GM19452 (cell line): ENCODE data around the gene PDE4B.

Experiments used
- ATAC-seq: cut with Tn5 transposase; IDR thresholded peaks from one replicate; pipeline ENCODE4 v1.9.1; 2021; ENCODE audit not compliant: unreplicated experiment

Gene PDE4B

DNA sequence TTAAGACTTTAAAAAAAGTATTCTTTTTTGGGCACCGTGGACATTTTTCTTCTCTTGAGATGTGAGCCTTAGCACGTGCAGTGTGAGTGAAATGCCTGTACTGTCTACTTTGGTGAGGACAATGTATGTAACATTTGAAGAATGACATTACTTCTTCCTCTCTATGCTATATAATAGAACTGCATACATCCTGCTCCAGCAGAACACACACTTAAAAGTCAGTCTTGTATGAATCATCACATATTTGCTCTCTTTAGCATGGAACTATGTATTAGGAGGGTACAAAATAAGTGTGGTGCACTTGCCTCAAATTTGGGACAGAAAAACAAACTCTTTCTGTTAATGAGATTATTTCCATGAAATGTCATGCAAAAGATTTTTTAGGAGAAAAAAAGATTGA, 382.9 kb downstream of the PDE4B start:
- ATAC-seq = no peak

GRCh38 chr1:66176012-66176715, 383.5 kb downstream of the PDE4B start:
- no peak for ATAC-seq

DNA sequence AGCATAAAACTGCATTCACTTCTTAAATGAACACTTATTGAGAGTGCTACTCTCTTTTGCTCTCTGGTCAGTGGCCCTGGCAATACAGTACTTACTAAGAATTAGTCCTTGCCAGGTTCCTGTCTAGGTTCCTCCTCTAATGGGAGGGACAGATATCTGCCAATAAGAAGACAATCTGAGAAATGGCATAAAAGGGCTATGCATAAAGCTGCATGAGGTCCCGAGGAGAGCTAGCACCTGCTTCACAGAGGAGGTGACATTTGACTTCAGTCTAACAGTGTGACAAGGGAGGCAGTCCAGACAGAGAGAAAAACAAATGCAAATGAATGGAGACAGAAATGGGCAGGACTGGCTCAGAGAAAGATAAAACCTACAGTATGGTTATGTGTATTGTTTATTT, 384.1 kb downstream of the PDE4B start:
- no peak for ATAC-seq

DNA sequence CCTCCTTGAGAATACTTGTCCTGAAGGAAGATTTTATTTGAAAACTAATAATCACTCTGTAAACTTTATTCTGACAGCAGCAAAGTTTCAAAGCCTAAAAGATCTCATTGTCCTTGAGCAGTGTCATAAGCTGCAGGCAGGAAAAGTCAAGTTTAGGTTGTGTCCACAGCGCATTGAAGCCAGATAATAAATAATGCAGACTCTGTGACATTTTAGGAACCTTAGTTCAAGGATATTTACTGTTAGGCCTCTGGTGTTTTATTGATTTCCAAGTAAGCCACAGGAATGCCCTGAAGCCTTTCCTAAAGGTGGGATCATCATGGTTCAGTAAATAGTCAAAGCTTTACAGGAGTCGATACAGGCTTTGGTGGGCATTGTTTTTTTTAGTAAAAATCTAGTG, 384.8 kb downstream of the PDE4B start:
- no peak for ATAC-seq

GRCh38 chr1:66182026-66182425, 389.3 kb downstream of the PDE4B start:
- ATAC-seq = no peak

- no peak for ATAC-seq
These were observed 390.0 kb downstream of the PDE4B start for GRCh38 chr1:66182551-66183178.

DNA sequence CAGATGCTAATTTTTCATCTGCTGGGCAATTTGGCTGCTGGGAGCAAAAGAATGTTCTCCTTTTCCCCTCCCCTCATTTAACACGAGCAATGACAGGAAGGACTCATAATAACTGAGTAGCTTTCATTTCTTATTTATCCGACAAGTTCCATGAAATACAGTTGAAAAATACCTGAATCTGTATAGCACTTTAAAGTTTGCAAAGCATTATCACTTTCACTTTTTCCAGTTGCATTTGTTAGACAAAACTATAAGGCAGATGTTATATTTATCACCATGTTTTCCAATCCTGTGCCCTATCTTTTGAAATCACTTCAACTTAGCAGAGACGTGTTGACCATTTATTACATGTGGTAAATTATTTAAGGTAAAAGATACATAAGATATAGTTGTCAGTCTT, 390.7 kb downstream of the PDE4B start:
- ATAC-seq = no peak

DNA sequence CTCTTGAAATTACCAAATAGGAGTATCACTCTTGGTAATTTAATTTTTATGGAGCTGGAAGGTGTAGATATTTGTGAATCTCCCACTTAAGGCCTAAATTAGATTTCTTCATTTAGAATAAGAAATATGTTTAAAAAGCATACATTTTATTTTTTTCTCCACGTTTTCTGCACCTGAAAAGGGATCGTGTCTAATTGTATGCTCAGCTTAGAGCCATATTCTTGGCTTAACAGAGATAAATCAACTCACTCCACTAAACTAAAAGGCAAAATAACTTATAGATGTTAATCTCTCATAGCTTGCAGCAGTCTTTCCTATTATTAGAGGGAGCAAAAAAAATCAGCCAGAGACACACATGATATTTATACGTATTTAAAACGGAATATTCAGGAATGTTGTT, 404.4 kb downstream of the PDE4B start:
- ATAC-seq = no peak

- no peak for ATAC-seq
These were observed 405.1 kb downstream of the PDE4B start for GRCh38 chr1:66197785-66198184.

DNA sequence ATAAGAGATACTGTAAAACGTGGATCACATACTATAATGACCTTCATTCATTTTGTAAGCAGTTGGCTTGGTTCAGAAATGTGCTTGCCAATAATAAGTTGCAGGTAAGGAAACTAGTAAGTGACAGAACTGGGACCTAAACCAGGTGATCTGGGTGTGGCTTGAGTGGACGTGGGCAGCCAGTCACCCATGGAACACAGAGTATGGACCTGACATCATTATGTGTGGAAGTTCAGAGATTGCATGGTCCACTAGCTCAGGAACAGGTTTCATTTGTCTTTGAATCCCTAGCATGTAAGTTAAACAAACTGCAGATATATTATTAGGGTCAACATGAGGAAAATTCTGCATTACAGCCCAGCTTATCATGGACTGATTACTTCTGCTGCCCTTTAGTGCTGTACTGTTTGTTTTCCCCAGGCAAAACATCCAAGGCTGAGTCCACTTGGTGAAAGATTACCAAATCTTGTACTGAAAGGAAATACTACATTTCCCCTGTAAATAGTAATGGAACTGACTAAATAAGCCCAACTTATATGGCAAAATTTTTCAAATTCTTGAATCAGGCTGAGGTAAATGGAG, 414.0 kb downstream of the PDE4B start:
- ATAC-seq = no peak

- no peak for ATAC-seq
These were observed 414.8 kb downstream of the PDE4B start for GRCh38 chr1:66207484-66207883.

- no peak for ATAC-seq
These were observed 415.9 kb downstream of the PDE4B start for GRCh38 chr1:66208632-66209031.

GRCh38 chr1:66210635-66211244, 418.0 kb downstream of the PDE4B start:
- ATAC-seq = no peak

GRCh38 chr1:66211521-66211920, 418.8 kb downstream of the PDE4B start:
- no peak for ATAC-seq

DNA sequence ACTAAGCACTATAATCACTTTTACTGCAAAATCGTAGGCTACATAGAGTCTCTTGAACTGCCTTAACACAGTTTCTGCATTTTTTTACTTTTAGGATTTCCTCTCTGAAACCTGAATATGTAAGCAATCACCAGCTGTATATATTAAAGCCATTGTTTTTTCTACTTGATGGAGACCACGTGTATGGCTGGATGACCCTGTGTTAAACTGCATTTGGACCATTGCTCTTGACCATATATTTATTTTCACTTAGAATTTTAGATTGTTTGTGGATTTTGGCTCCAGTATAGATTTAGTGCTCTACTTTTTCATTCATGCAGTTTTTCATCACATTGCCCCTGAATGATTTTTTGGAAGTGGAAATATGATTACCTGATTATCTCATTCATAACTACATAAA, 420.8 kb downstream of the PDE4B start:
- no peak for ATAC-seq

GRCh38 chr1:66214901-66215300, 422.2 kb downstream of the PDE4B start:
- no peak for ATAC-seq

DNA sequence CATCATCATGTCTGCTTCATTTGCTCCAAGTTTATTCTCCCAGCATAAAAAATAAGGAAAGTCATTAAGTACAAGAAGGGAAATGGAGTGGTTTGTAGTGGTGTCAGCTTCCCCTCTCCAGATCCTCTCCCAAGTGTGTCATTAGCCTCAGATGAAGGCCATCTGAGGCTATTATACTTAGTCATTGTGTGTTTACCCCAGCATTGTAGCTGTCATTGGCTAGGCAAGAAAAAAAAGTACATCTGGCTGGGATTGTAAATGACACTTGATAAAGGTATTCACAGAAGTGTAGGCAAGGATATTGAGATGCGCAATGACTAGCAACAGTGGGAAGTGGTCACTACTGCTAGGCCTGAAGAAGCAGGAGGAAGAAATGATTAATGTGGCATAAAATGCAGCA, 424.3 kb downstream of the PDE4B start:
- no peak for ATAC-seq

DNA sequence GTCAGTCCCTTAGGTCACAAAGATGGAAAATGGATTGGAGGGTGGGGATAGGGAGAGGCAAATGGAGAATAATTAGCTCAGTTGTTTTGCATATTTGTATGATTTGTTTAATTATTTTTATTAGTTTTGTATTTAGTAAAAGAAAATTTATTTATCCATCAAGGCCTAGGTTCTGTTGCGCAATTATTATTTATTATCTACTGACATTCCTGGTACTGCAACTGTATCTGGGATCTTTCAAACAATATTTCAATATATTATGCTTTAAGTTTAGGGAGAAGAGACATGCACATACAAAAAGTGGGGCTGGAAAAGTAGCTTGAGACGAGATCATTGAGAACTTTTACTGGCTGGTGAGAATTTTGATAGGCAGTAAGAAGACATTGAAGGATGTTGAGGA, 424.9 kb downstream of the PDE4B start:
- no peak for ATAC-seq

- ATAC-seq = no peak
These were observed 427.8 kb downstream of the PDE4B start for GRCh38 chr1:66220477-66220876.

DNA sequence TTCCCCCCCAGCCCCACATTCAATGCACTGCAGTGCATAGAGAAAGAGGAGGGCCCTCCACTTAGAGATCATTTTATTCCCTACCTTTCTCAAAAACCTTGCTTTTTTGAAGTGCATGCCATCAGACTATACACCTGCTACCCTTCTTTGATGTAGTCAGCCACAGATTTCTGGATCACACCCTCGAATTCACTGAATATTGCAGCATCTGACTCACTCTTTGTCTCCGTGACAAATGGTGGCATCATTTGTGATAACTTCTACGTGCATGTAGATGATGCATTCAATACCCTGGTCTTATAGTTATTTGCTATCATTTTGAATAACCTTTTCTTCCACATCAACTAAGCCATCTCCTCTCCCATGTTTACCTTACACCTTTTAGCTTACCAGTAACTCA, 431.0 kb downstream of the PDE4B start:
- ATAC-seq = no peak

DNA sequence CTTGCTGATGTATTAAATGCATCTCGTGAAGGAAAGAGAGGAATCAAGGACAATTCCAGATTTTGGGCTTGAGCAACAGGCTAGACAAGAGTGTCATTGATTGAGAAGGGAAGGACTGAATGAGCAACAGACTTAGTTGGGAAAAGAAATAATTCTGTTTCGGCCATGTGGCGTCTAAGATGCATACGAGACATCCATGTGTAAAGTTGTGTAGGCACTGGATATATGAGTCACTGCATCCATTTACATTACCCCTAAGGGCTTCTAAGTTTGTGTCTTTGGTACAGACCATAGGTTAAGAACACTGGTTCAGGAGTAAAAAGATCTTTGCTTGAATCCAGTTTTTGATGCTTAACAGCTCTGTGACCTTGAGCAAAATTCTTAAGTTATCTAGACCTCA, 434.3 kb downstream of the PDE4B start:
- no peak for ATAC-seq

GRCh38 chr1:66227966-66228365, 435.3 kb downstream of the PDE4B start:
- ATAC-seq = no peak
